HepG2 (cell line): ENCODE measurements around the gene CPNE2.

ENCODE experiments used
- ETV6 ChIP-seq: sonication (generic); formaldehyde crosslinking; conservative IDR thresholded peaks from 2 replicates; pipeline ENCODE4 v1.4.0; 2020; ENCODE audit warnings: missing genetic modification reagents
- FOSL2 ChIP-seq: sonication (generic); formaldehyde crosslinking; IDR thresholded peaks from 2 replicates; pipeline ENCODE4 v1.4.0; 2020; ENCODE audit warnings: missing genetic modification reagents
- FOXM1 ChIP-seq: sonication (generic); formaldehyde crosslinking; IDR thresholded peaks from 2 replicates; pipeline ENCODE4 v1.5.0; 2020; ENCODE audit warnings: missing genetic modification reagents
- IRF2 ChIP-seq: IDR thresholded peaks from 2 replicates; pipeline ENCODE4 v1.6.1; 2018; ENCODE audit warnings: missing genetic modification reagents, missing compliant biosample characterization
- JARID2 ChIP-seq: sonication (generic); formaldehyde crosslinking; IDR thresholded peaks from 2 replicates; pipeline ENCODE4 v1.8.1; 2023; ENCODE audit warnings: missing genetic modification reagents, inconsistent platforms; ENCODE audit not compliant: insufficient replicate concordance
- ZBTB8A ChIP-seq: sonication (generic); formaldehyde crosslinking; IDR thresholded peaks from 2 replicates; pipeline ENCODE4 v1.4.0; 2020; ENCODE audit warnings: mild to moderate bottlenecking, low read depth, missing genetic modification reagents, borderline replicate concordance
- ZNF674 ChIP-seq: sonication (generic); formaldehyde crosslinking; IDR thresholded peaks from 2 replicates; pipeline ENCODE4 v1.5.0; 2020; ENCODE audit warnings: low read depth, mild to moderate bottlenecking, missing genetic modification reagents
- ZZZ3 ChIP-seq: sonication (generic); formaldehyde crosslinking; IDR thresholded peaks from 2 replicates; pipeline ENCODE4 v1.4.0; 2020; ENCODE audit warnings: missing genetic modification reagents, mild to moderate bottlenecking, borderline replicate concordance
- TF ChIP-seq, protein P1 (sequence below): sonication (generic); formaldehyde crosslinking; IDR thresholded peaks from 2 replicates; pipeline ENCODE4 v1.4.0; 2020; ENCODE audit warnings: missing genetic modification reagents

DNA sequence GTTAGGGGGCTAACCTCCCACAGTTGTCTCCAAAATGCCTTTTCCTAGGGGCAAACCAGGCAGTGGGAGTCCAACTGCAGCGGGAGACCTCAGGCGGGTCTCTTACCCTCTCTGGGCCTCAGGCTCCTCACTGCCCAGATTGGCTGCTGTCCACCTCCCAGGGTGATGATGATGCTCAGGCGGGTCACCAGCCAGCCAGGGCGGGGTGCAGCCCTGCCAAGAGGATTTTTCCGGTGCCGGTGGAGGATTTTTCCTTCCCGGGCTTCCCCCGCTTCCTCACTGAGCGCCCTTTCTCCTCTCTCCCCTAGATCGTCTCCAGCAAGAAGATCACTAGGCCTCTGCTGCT, 22.8 kb downstream of the CPNE2 start:
- TF ChIP-seq ZZZ3 (no peak), ZBTB8A (no peak), ZNF674 (CRISPR knock-in tag) (no peak), JARID2 (no peak), FOXM1 (no peak), FOSL2 (no peak), ETV6 (CRISPR knock-in tag) (no peak), IRF2 (CRISPR knock-in tag) (no peak)
- TF ChIP-seq, protein P1, sequence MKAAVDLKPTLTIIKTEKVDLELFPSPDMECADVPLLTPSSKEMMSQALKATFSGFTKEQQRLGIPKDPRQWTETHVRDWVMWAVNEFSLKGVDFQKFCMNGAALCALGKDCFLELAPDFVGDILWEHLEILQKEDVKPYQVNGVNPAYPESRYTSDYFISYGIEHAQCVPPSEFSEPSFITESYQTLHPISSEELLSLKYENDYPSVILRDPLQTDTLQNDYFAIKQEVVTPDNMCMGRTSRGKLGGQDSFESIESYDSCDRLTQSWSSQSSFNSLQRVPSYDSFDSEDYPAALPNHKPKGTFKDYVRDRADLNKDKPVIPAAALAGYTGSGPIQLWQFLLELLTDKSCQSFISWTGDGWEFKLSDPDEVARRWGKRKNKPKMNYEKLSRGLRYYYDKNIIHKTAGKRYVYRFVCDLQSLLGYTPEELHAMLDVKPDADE (CRISPR knock-in tag), result no peak
